Measurements from ENCODE around the gene SDCCAG8.

The SDCCAG8 gene

DNA sequence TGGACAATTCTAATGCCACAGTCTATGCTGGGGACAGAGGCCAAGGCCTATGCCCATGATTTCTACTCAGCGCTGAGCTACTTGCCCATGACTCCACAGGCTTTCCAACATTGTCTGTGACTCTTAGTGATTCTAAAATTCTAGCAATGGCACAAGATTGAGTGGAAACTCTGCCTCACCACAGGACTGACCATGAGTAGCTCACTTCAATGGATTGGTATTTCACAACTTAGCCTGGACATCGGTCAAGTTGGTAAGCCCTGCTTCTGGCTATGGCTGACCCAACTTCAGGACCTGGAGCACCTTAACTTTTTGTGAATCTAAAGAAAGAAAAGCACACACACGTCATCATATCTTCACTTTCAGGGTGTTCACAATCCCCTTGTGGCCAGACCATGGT lies 255.1 kb downstream of the SDCCAG8 start:
- DNase-seq = no peak

GRCh38 chr1:243513726-243514491 lies 258.1 kb downstream of the SDCCAG8 start:
- no peak for DNase-seq

DNA sequence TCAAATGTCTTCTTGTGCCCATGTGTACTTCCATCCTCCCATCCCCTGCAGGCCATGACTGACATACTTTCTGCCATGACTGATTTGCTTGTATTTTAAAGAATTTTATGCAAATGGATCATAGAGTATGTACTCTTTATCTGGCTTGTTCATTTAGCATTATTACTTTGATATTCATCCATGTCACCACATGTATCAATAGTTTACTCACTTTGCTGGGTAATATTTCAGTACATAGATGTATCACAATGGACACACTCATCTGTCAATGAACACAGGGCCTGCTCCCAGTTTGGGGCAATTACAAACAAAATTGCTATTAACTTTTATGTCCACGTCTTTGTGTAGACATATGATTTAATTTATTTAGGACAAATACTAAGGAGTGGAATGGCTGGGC lies 259.1 kb downstream of the SDCCAG8 start:
- DNase-seq = no peak

DNA sequence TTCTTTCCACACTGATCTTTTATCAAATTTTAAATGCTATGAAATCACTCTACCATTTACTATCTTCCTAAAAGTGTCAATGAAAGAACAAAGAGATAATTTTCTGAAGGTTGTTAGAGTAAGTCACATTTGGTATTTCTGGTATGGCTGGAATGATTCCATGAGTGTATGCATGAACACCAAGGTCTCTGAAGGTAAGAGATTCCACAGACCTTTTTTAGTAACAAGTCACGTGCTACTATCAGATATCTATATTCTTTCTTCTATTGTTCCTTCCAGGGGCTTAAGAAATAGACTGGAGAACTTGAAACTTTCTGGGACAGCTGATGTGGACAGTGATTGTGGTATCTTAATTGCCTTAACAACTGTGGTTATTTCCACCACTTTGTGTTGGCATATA lies 265.0 kb downstream of the SDCCAG8 start:
- no peak for DNase-seq

DNA sequence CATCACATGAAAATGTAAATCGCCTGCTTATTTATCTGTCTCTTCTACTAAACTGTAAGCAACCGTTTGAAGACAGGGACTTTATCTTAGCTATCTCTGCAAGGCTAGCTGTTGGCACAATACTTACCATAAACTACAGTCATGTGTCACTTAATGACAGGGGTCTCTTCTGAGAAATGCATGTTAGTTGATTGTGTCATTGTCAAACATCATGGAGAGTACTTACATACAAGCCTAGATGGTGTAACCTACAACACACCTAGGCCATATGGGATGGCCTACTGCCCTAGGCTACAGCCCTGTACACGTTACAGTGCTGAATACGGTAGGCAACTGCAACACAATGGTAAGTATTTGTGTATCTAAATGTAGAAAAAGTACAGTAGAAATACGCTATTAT lies 267.9 kb downstream of the SDCCAG8 start:
- DNase-seq = no peak

DNA sequence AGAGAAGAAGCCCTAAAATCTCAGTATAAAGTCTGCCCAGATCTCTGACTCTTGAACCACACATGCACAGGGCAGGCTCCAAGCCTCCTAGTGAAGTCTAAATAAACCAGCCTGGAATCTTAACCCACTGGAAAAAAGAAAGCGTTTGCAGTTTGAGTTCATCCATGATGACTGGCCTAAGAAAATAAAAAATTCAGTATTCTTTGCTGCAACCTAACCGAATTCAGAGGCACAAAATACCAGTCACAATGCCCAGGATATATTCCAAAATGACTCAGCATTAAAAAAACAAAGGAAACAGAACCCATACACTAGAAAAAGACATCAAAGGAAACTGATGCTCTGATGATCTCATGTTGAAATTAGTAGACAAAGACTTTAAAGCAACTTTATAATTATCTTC lies 269.2 kb downstream of the SDCCAG8 start:
- no peak for DNase-seq

- no peak for DNase-seq
Measured at GRCh38 chr1:243526180-243526579, 270.3 kb downstream of the SDCCAG8 start.

GRCh38 chr1:243528459-243529121 lies 272.7 kb downstream of the SDCCAG8 start:
- no peak for DNase-seq

DNA sequence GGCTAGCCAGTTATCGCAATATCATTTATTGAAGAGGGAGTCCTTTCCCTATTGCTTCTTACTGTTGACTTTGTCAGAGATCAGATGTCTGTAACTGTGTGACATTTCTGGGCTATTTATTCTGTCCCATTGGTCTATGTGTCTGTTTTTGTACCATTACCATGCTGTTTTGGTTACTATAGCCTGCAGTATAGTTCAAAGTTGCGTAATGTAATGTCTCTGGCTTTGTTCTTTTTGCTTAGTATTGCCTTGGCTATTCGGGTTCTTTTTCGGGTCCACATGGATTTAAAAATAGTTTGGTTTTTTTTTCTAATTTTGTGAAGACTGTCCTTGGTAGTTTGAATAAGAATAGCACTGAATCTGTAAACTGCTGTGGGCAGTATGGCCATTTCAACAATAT lies 273.7 kb downstream of the SDCCAG8 start:
- no peak for DNase-seq

GRCh38 chr1:243535014-243535413 lies 279.2 kb downstream of the SDCCAG8 start:
- DNase-seq = no peak

GRCh38 chr1:243539636-243540035 lies 283.8 kb downstream of the SDCCAG8 start:
- no peak for DNase-seq

DNA sequence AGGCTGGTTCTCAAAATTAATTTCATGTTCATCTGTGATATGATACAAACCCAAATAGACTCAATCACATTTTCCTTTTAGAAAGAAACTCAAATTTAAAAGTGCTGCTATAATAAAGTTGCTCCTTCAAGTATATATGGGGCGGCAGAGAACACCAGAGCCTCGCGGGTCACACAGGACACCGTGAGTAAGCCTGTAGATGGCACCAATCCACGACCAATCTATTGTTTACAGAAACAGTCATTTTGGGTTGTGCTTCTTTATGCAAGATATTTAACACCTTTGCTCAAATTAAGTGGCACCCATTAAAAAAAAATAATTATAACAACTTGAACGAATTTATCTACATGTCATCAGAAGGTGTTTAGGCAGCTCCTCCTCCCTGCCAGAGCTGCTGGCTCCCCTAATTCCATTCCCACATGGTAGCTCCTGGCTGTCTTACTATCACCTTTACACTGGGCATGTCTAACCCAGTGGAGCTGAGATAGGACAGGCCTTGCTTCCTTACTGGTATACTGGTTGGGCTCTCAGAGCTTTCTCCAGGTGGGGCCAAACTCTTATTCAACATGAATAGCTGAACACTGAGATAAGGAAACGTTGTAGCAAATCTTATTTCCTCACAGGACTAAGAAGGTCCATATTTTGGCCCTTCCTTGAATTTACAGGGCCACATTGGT lies 287.0 kb downstream of the SDCCAG8 start:
- no peak for DNase-seq

DNA sequence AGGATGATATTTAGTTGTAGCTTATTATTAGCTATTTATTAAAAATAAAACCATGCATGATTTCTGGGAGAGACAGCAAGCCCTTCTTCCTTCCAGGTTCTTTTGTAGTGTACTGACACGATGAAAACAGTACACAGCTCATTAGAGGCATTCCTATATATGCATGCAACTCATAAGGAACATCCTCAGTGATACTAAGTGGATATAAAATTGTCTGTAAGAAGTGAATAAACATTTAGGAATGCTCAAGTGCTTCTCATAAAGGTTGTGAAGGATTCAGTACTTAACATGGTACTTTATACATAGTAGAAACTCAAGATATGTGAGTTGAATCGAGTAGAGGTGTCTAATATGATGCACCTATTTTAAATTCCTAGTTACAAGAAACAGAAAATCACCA lies 287.7 kb downstream of the SDCCAG8 start:
- DNase-seq = no peak

GRCh38 chr1:243546457-243546856 lies 290.6 kb downstream of the SDCCAG8 start:
- DNase-seq = no peak

- DNase-seq = no peak
Measured at GRCh38 chr1:243547891-243548290, 292.1 kb downstream of the SDCCAG8 start.

DNA sequence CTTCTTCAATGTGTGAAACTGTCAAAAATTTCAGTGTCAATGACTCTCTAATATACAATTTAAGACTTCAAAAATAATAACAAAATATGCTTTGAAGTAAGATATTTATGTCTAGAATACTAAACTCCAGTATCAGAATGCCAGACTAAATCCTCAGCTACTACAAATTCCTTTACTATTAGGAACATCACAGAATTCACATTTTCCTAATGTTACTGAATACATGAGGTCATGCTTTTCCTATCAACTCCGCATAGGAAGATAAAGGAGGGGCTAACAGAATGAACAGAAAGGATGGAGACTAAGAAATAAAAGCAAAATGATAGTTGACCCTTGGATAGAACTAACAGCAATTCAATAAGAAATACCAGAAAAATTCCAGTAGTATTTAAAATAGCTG lies 292.7 kb downstream of the SDCCAG8 start:
- no peak for DNase-seq

DNA sequence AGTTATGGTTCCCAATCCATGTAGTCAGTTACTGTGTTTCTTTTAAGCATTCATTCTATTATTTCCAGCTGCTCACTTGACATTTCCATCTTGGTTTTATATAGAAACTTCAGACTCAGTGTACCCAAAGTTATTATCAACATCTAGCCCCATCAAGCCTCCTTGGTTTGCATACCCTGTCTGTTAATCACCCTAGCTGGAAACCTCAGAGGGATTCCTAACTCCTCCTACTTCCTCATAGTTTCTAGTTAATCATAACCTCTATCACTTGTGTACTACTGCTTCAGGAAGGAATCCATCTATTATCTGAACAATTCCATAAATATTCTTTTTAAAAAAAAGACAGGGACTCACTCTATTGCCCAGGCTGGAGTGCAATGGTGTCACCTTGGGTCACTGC lies 293.3 kb downstream of the SDCCAG8 start:
- DNase-seq = no peak

Data from hematopoietic multipotent progenitor cell treated with erythropoietin and hydrocortisone succinate and interleukin-3 and kit ligand, for 8 days (in vitro differentiated cells).